ENCODE results near the gene PEF1. TPM values are rescaled to one million over a fixed set of nuclear protein-coding genes. Genes with fewer than 3 reads are reported as not detected.

Gene PEF1
- total and polyA plus RNA-seq, 2 experiments from 2014 or later, result 22.3 to 68.5 TPM

DNA sequence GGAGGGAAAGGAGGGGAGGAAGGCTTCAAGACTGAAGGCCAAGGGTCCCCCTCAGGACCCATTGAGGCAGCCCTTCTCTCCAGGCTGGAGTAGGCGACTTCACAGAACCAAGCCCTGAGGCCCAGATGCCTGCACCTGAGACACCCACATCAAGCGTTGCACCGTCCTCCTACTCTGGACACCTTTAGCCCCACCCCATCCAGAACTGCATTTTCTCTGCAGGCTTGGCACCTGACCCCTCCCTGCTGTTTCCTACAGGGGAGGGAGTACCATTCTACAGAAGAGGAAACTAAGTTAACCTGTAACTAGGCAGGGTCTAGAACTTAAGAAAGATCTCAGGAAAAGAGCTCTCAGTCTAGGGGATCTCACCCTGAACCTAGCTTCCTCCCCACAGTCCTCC, 12.0 kb downstream of the PEF1 start:
- Histone ChIP-seq H3K4me1 (ENCODE audit: insufficient read depth) (no peaks in the 10 kb centered on the region), H3F3A (replicated peaks; ENCODE audit: low read depth) (no peaks in the 10 kb centered on the region), H2AFZ (no peak overlapping the region), H4K20me1 (replicated peaks; ENCODE audit: insufficient read depth) (no peaks in the 10 kb centered on the region; the same call in none of the 2 replicates), H3K4me2 (no peak overlapping the region), H3K27ac (ENCODE audit: low read depth) (no peak overlapping the region), H3K36me3 (ENCODE audit: insufficient read depth) (0 out of 2 replicates have a peak, but pooled peaks cover 4% of the 10 kb centered on the region), H3K27me3 (ENCODE audit: insufficient read depth) (no peaks in the 10 kb centered on the region), H3K4me3 (no peak overlapping the region), H3K9me2 (ENCODE audit: insufficient read depth) (no peaks in the 10 kb centered on the region), H3K79me2 (replicated peaks; ENCODE audit: insufficient read depth) (peaks cover 20% of the 10 kb centered on the region)
- Mint-ChIP-seq H3K27ac (no peak overlapping the region), H3K4me1 (no peaks in the 10 kb centered on the region), H3K9me3 (no peaks in the 10 kb centered on the region), H3K4me3 (no peak overlapping the region), H3K36me3 (ENCODE audit: low read depth) (peaks cover 20% of the 10 kb centered on the region), H3K27me3 (ENCODE audit: insufficient read depth, low read depth, poor library complexity) (peaks cover 3% of the 10 kb centered on the region)
- TF ChIP-seq EZH2 (IDR thresholded peaks at IDR 0.05; ENCODE audit: low read depth, unreplicated experiment), result no peak
- TF ChIP-seq, protein P1, sequence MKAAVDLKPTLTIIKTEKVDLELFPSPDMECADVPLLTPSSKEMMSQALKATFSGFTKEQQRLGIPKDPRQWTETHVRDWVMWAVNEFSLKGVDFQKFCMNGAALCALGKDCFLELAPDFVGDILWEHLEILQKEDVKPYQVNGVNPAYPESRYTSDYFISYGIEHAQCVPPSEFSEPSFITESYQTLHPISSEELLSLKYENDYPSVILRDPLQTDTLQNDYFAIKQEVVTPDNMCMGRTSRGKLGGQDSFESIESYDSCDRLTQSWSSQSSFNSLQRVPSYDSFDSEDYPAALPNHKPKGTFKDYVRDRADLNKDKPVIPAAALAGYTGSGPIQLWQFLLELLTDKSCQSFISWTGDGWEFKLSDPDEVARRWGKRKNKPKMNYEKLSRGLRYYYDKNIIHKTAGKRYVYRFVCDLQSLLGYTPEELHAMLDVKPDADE (IDR thresholded peaks at IDR 0.05), result no peak
- no peak for TF ChIP-seq CREB1 (CRISPR knock-in tag; IDR thresholded peaks at IDR 0.05; ENCODE audit: low read depth)
- no peak for TF ChIP-seq JUNB (IDR thresholded peaks at IDR 0.05; ENCODE audit: unreplicated experiment)
- TF ChIP-seq POLR2AphosphoS5 (IDR thresholded peaks at IDR 0.05; ENCODE audit: low read depth), result no peak
- no peak for TF ChIP-seq ZNF331 (CRISPR knock-in tag; IDR thresholded peaks at IDR 0.05; ENCODE audit: low read depth)
- TF ChIP-seq ZNF114 (CRISPR knock-in tag; IDR thresholded peaks at IDR 0.05), result no peak
- TF ChIP-seq EZH2phosphoT487 (IDR thresholded peaks at IDR 0.05; ENCODE audit: unreplicated experiment), result no peak
- TF ChIP-seq, protein P2, sequence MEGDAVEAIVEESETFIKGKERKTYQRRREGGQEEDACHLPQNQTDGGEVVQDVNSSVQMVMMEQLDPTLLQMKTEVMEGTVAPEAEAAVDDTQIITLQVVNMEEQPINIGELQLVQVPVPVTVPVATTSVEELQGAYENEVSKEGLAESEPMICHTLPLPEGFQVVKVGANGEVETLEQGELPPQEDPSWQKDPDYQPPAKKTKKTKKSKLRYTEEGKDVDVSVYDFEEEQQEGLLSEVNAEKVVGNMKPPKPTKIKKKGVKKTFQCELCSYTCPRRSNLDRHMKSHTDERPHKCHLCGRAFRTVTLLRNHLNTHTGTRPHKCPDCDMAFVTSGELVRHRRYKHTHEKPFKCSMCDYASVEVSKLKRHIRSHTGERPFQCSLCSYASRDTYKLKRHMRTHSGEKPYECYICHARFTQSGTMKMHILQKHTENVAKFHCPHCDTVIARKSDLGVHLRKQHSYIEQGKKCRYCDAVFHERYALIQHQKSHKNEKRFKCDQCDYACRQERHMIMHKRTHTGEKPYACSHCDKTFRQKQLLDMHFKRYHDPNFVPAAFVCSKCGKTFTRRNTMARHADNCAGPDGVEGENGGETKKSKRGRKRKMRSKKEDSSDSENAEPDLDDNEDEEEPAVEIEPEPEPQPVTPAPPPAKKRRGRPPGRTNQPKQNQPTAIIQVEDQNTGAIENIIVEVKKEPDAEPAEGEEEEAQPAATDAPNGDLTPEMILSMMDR (conservative IDR thresholded peaks at IDR 0.05; ENCODE audit: low read depth in 2 of 2), result no peak
- TF ChIP-seq NANOG (IDR thresholded peaks at IDR 0.05; ENCODE audit: borderline replicate concordance), result no peak
- TF ChIP-seq STAT1 (IDR thresholded peaks at IDR 0.05; ENCODE audit: unreplicated experiment), result no peak
- TF ChIP-seq, protein P3, sequence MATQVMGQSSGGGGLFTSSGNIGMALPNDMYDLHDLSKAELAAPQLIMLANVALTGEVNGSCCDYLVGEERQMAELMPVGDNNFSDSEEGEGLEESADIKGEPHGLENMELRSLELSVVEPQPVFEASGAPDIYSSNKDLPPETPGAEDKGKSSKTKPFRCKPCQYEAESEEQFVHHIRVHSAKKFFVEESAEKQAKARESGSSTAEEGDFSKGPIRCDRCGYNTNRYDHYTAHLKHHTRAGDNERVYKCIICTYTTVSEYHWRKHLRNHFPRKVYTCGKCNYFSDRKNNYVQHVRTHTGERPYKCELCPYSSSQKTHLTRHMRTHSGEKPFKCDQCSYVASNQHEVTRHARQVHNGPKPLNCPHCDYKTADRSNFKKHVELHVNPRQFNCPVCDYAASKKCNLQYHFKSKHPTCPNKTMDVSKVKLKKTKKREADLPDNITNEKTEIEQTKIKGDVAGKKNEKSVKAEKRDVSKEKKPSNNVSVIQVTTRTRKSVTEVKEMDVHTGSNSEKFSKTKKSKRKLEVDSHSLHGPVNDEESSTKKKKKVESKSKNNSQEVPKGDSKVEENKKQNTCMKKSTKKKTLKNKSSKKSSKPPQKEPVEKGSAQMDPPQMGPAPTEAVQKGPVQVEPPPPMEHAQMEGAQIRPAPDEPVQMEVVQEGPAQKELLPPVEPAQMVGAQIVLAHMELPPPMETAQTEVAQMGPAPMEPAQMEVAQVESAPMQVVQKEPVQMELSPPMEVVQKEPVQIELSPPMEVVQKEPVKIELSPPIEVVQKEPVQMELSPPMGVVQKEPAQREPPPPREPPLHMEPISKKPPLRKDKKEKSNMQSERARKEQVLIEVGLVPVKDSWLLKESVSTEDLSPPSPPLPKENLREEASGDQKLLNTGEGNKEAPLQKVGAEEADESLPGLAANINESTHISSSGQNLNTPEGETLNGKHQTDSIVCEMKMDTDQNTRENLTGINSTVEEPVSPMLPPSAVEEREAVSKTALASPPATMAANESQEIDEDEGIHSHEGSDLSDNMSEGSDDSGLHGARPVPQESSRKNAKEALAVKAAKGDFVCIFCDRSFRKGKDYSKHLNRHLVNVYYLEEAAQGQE (IDR thresholded peaks at IDR 0.05; ENCODE audit: unreplicated experiment), result no peak
- TF ChIP-seq, protein P4, sequence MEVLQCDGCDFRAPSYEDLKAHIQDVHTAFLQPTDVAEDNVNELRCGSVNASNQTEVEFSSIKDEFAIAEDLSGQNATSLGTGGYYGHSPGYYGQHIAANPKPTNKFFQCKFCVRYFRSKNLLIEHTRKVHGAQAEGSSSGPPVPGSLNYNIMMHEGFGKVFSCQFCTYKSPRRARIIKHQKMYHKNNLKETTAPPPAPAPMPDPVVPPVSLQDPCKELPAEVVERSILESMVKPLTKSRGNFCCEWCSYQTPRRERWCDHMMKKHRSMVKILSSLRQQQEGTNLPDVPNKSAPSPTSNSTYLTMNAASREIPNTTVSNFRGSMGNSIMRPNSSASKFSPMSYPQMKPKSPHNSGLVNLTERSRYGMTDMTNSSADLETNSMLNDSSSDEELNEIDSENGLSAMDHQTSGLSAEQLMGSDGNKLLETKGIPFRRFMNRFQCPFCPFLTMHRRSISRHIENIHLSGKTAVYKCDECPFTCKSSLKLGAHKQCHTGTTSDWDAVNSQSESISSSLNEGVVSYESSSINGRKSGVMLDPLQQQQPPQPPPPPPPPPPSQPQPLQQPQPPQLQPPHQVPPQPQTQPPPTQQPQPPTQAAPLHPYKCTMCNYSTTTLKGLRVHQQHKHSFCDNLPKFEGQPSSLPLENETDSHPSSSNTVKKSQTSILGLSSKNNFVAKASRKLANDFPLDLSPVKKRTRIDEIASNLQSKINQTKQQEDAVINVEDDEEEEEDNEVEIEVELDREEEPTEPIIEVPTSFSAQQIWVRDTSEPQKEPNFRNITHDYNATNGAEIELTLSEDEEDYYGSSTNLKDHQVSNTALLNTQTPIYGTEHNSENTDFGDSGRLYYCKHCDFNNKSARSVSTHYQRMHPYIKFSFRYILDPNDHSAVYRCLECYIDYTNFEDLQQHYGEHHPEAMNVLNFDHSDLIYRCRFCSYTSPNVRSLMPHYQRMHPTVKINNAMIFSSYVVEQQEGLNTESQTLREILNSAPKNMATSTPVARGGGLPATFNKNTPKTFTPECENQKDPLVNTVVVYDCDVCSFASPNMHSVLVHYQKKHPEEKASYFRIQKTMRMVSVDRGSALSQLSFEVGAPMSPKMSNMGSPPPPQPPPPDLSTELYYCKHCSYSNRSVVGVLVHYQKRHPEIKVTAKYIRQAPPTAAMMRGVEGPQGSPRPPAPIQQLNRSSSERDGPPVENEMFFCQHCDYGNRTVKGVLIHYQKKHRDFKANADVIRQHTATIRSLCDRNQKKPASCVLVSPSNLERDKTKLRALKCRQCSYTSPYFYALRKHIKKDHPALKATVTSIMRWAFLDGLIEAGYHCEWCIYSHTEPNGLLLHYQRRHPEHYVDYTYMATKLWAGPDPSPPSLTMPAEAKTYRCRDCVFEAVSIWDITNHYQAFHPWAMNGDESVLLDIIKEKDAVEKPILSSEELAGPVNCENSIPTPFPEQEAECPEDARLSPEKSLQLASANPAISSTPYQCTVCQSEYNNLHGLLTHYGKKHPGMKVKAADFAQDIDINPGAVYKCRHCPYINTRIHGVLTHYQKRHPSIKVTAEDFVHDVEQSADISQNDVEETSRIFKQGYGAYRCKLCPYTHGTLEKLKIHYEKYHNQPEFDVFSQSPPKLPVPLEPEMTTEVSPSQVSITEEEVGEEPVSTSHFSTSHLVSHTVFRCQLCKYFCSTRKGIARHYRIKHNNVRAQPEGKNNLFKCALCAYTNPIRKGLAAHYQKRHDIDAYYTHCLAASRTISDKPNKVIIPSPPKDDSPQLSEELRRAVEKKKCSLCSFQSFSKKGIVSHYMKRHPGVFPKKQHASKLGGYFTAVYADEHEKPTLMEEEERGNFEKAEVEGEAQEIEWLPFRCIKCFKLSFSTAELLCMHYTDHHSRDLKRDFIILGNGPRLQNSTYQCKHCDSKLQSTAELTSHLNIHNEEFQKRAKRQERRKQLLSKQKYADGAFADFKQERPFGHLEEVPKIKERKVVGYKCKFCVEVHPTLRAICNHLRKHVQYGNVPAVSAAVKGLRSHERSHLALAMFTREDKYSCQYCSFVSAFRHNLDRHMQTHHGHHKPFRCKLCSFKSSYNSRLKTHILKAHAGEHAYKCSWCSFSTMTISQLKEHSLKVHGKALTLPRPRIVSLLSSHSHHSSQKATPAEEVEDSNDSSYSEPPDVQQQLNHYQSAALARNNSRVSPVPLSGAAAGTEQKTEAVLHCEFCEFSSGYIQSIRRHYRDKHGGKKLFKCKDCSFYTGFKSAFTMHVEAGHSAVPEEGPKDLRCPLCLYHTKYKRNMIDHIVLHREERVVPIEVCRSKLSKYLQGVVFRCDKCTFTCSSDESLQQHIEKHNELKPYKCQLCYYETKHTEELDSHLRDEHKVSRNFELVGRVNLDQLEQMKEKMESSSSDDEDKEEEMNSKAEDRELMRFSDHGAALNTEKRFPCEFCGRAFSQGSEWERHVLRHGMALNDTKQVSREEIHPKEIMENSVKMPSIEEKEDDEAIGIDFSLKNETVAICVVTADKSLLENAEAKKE (CRISPR knock-in tag; IDR thresholded peaks at IDR 0.05), result no peak
- ATAC-seq (no peak), DNase-seq (ENCODE audit: low spot score) (no peak)

All from GM23338 (cell line).